NCI-H82 treated with DMSO at 0.1 percent for 48 hours (cell line): Measurements from ENCODE around the gene RGS7.

Source experiments
- DNase-seq: peaks from one replicate; lab custom pipeline; 2025; ENCODE audit not compliant: unreplicated experiment; lab: John Stamatoyannopoulos, UW

RGS7 gene

GRCh38 chr1:241356519-241357365, at the start of gene RGS7:
Gene RGS7 (minus strand): TSS chr1:241357205.
- DNase-seq = peak; percentile 57

GRCh38 chr1:241406421-241406820, 49.4 kb upstream of the RGS7 start:
- DNase-seq = no peak

- DNase-seq = no peak
These were observed 44.2 kb upstream of the RGS7 start for GRCh38 chr1:241401156-241401555.

GRCh38 chr1:241396747-241397681, 40.0 kb upstream of the RGS7 start:
- no peak for DNase-seq

GRCh38 chr1:241391926-241392710, 35.1 kb upstream of the RGS7 start:
- DNase-seq = peak; percentile 67

- no peak for DNase-seq
These were observed 33.5 kb upstream of the RGS7 start for GRCh38 chr1:241390526-241390925.

- DNase-seq = no peak
These were observed 32.4 kb upstream of the RGS7 start for GRCh38 chr1:241389400-241389799.

GRCh38 chr1:241387216-241387615, 30.2 kb upstream of the RGS7 start:
- DNase-seq = no peak

GRCh38 chr1:241376701-241377100, 19.7 kb upstream of the RGS7 start:
- DNase-seq = peak; percentile 65

GRCh38 chr1:241375886-241376285, 18.9 kb upstream of the RGS7 start:
- no peak for DNase-seq

GRCh38 chr1:241366196-241366595, 9.2 kb upstream of the RGS7 start:
- DNase-seq = no peak

- no peak for DNase-seq
These were observed 5.3 kb upstream of the RGS7 start for GRCh38 chr1:241362350-241362749.

GRCh38 chr1:241357366-241358340, 648 bp upstream of the RGS7 start:
- peak; percentile 59 for DNase-seq

GRCh38 chr1:241356187-241356518, 852 bp downstream of the RGS7 start:
- DNase-seq = no peak

- DNase-seq = no peak
These were observed 1.5 kb downstream of the RGS7 start for GRCh38 chr1:241355311-241356010.

GRCh38 chr1:241352401-241352800, 4.6 kb downstream of the RGS7 start:
- DNase-seq = no peak

- no peak for DNase-seq
These were observed 5.2 kb downstream of the RGS7 start for GRCh38 chr1:241351841-241352240.

GRCh38 chr1:241343956-241344355, 13.0 kb downstream of the RGS7 start:
- DNase-seq = no peak

GRCh38 chr1:241336335-241336734, 20.7 kb downstream of the RGS7 start:
- no peak for DNase-seq
